ENCODE results near the gene ZNF322.
"Not testable (repeated sequence)": the region's sequence is repeated elsewhere in the genome, so short reads cannot be mapped to it uniquely, and the experiment has no call there.

The ZNF322 gene

GRCh38 chr6:26682435-26683042, 23.0 kb upstream of the ZNF322 start:
- H3K4me1 ChIP-seq (ENCODE audit: control extremely low read depth in 1 of 4, control insufficient read depth in 4 of 4, insufficient read depth in 4 of 4, low read length in 3 of 4); POLR2A ChIA-PET; H3K27ac ChIP-seq (ENCODE audit: insufficient read depth in 1 of 2, low read depth in 1 of 2, low read length in 2 of 2, poor library complexity in 1 of 2, severe bottlenecking in 2 of 2); H3K9me3 ChIP-seq (ENCODE audit: control extremely low read depth in 1 of 5, control insufficient read depth in 4 of 5, insufficient read depth in 2 of 5, low read depth in 1 of 5, low read length in 4 of 5); H3K27me3 ChIP-seq (replicated peaks in 2 of 5; ENCODE audit: control insufficient read depth in 4 of 5, insufficient read depth in 5 of 5, low read length in 4 of 5); H3K36me3 ChIP-seq (ENCODE audit: control insufficient read depth in 4 of 4, insufficient read depth in 4 of 4, low read length in 3 of 4); CTCF ChIA-PET; DNase-seq; H3K4me3 ChIP-seq (ENCODE audit: control insufficient read depth in 1 of 7, extremely low read depth in 1 of 7, insufficient read depth in 4 of 7, low read depth in 2 of 7, low read length in 6 of 7): not testable (repeated sequence)
- no CpG with 5 or more reads among the region's 5 CpGs for WGBS (ENCODE audit: insufficient coverage)

DNA sequence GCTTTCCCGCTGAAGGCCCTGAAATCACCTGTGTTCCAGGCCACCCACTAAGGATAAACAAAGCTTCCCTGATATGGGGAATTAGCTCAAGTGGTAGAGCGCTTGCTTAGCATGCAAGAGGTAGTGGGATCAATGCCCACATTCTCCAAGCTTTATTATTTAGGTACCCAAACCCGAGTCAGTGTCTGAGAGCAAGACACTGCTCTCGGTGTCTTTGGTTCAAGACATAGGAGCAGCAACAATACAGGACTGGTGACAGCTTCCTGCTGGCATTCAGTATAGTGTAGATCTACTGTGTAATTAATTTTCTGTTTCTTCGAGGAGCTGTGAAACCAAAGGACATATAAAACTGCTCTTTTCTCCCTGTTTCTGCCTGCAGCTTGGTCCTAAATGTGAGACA, 13.7 kb upstream of the ZNF322 start:
- CTCF ChIA-PET = not testable (repeated sequence)

DNA sequence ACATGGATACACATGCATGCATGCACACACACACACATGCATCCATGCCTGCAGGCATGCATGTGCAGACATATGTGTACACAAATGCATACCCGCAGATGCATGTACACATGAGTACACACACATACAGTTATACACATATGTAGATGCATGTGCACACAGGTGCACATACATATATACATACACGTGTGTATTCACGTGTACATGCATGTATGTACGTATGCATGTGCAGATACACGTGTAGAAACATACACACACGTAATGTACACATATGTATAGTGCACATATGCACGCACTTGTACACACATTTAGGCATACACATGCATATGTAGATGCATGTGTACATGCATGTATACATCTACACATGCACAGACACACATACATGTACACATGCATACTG, 11.0 kb upstream of the ZNF322 start:
- DNase-seq; CTCF ChIA-PET; H3K9me3 ChIP-seq (ENCODE audit: control extremely low read depth in 1 of 5, control insufficient read depth in 4 of 5, insufficient read depth in 2 of 5, low read depth in 1 of 5, low read length in 4 of 5); H3K27me3 ChIP-seq (replicated peaks in 2 of 5; ENCODE audit: control insufficient read depth in 4 of 5, insufficient read depth in 5 of 5, low read length in 4 of 5); H3K27ac ChIP-seq (ENCODE audit: insufficient read depth in 1 of 2, low read depth in 1 of 2, low read length in 2 of 2, poor library complexity in 1 of 2, severe bottlenecking in 2 of 2); POLR2A ChIA-PET; H3K36me3 ChIP-seq (ENCODE audit: control insufficient read depth in 4 of 4, insufficient read depth in 4 of 4, low read length in 3 of 4); H3K4me3 ChIP-seq (ENCODE audit: control insufficient read depth in 1 of 7, extremely low read depth in 1 of 7, insufficient read depth in 4 of 7, low read depth in 2 of 7, low read length in 6 of 7); H3K4me1 ChIP-seq (ENCODE audit: control extremely low read depth in 1 of 4, control insufficient read depth in 4 of 4, insufficient read depth in 4 of 4, low read length in 3 of 4): not testable (repeated sequence)
- 84% methylated on average over 4 of the region's 7 CpGs for WGBS (ENCODE audit: insufficient coverage)

More for the DNA sequence above, 13.7 kb upstream of the ZNF322 start:
- H3K4me3 ChIP-seq (ENCODE audit: control insufficient read depth in 1 of 7, extremely low read depth in 1 of 7, insufficient read depth in 4 of 7, low read depth in 2 of 7, low read length in 6 of 7); DNase-seq; H3K36me3 ChIP-seq (ENCODE audit: control insufficient read depth in 4 of 4, insufficient read depth in 4 of 4, low read length in 3 of 4); H3K9me3 ChIP-seq (ENCODE audit: control extremely low read depth in 1 of 5, control insufficient read depth in 4 of 5, insufficient read depth in 2 of 5, low read depth in 1 of 5, low read length in 4 of 5); POLR2A ChIA-PET; H3K27ac ChIP-seq (ENCODE audit: insufficient read depth in 1 of 2, low read depth in 1 of 2, low read length in 2 of 2, poor library complexity in 1 of 2, severe bottlenecking in 2 of 2); H3K4me1 ChIP-seq (ENCODE audit: control extremely low read depth in 1 of 4, control insufficient read depth in 4 of 4, insufficient read depth in 4 of 4, low read length in 3 of 4); H3K27me3 ChIP-seq (replicated peaks in 2 of 5; ENCODE audit: control insufficient read depth in 4 of 5, insufficient read depth in 5 of 5, low read length in 4 of 5): not testable (repeated sequence)
- no CpG with 5 or more reads among the region's 5 CpGs for WGBS (ENCODE audit: insufficient coverage)

GRCh38 chr6:26670003-26670402, 10.5 kb upstream of the ZNF322 start:
- H3K4me1 ChIP-seq (ENCODE audit: control extremely low read depth in 1 of 4, control insufficient read depth in 4 of 4, insufficient read depth in 4 of 4, low read length in 3 of 4); H3K9me3 ChIP-seq (ENCODE audit: control extremely low read depth in 1 of 5, control insufficient read depth in 4 of 5, insufficient read depth in 2 of 5, low read depth in 1 of 5, low read length in 4 of 5); H3K27ac ChIP-seq (ENCODE audit: insufficient read depth in 1 of 2, low read depth in 1 of 2, low read length in 2 of 2, poor library complexity in 1 of 2, severe bottlenecking in 2 of 2); CTCF ChIA-PET; H3K36me3 ChIP-seq (ENCODE audit: control insufficient read depth in 4 of 4, insufficient read depth in 4 of 4, low read length in 3 of 4); POLR2A ChIA-PET; DNase-seq; H3K4me3 ChIP-seq (ENCODE audit: control insufficient read depth in 1 of 7, extremely low read depth in 1 of 7, insufficient read depth in 4 of 7, low read depth in 2 of 7, low read length in 6 of 7): not testable (repeated sequence)
- H3K27me3 ChIP-seq (replicated peaks in 2 of 5; ENCODE audit: control insufficient read depth in 4 of 5, insufficient read depth in 5 of 5, low read length in 4 of 5) = peaks cover 0 to 12% (median 7%) of the 10 kb centered on the region in 5 experiments
- 93% methylated on average over 3 of the region's 6 CpGs for WGBS (ENCODE audit: insufficient coverage)

GRCh38 chr6:26660000-26660361, 435 bp upstream of the ZNF322 start:
- ChIA-PET CTCF (interaction anchor here (1.1 kb wide), 1 partner anchor 413 kb away, joined by 3 read pairs; no protein-coding TSS in a partner anchor), POLR2A (no interaction called here)
- peak; percentile 39 to 71 (median 65) for DNase-seq
- Histone ChIP-seq H3K36me3 (ENCODE audit: control insufficient read depth in 4 of 4, insufficient read depth in 4 of 4, low read length in 3 of 4) (peaks cover 2 to 17% (median 4%) of the 10 kb centered on the region in 4 experiments), H3K27ac (ENCODE audit: insufficient read depth in 1 of 2, low read depth in 1 of 2, low read length in 2 of 2, poor library complexity in 1 of 2, severe bottlenecking in 2 of 2) (peak overlapping the region in 1 of 2 experiments; percentile 84), H3K27me3 (replicated peaks in 2 of 5; ENCODE audit: control insufficient read depth in 4 of 5, insufficient read depth in 5 of 5, low read length in 4 of 5) (peaks cover 8 to 36% (median 13%) of the 10 kb centered on the region in 5 experiments), H3K9me3 (ENCODE audit: control extremely low read depth in 1 of 5, control insufficient read depth in 4 of 5, insufficient read depth in 2 of 5, low read depth in 1 of 5, low read length in 4 of 5) (peaks cover 0 to 2% (median 0%) of the 10 kb centered on the region in 5 experiments), H3K4me3 (ENCODE audit: control insufficient read depth in 1 of 7, extremely low read depth in 1 of 7, insufficient read depth in 4 of 7, low read depth in 2 of 7, low read length in 6 of 7) (peak overlapping the region; percentile 56 to 96 (median 84)), H3K4me1 (ENCODE audit: control extremely low read depth in 1 of 4, control insufficient read depth in 4 of 4, insufficient read depth in 4 of 4, low read length in 3 of 4) (peaks cover 0 to 11% (median 8%) of the 10 kb centered on the region in 4 experiments)
- 0% methylated on average over 5 of the region's 5 CpGs for WGBS (ENCODE audit: insufficient coverage)

GRCh38 chr6:26657256-26657655, 2.3 kb downstream of the ZNF322 start:
- DNase-seq = peak; percentile 8 to 75 (median 50)
- WGBS (ENCODE audit: insufficient coverage) = 90% methylated on average over 2 of the region's 4 CpGs
- Histone ChIP-seq H3K36me3 (ENCODE audit: control insufficient read depth in 4 of 4, insufficient read depth in 4 of 4, low read length in 3 of 4) (peaks cover 9 to 31% (median 16%) of the 10 kb centered on the region in 4 experiments), H3K4me3 (ENCODE audit: control insufficient read depth in 1 of 7, extremely low read depth in 1 of 7, insufficient read depth in 4 of 7, low read depth in 2 of 7, low read length in 6 of 7) (no peak overlapping the region), H3K9me3 (ENCODE audit: control extremely low read depth in 1 of 5, control insufficient read depth in 4 of 5, insufficient read depth in 2 of 5, low read depth in 1 of 5, low read length in 4 of 5) (peaks cover 0 to 4% (median 0%) of the 10 kb centered on the region in 5 experiments), H3K4me1 (ENCODE audit: control extremely low read depth in 1 of 4, control insufficient read depth in 4 of 4, insufficient read depth in 4 of 4, low read length in 3 of 4) (peaks cover 0 to 11% (median 8%) of the 10 kb centered on the region in 4 experiments), H3K27ac (ENCODE audit: insufficient read depth in 1 of 2, low read depth in 1 of 2, low read length in 2 of 2, poor library complexity in 1 of 2, severe bottlenecking in 2 of 2) (no peak overlapping the region), H3K27me3 (replicated peaks in 2 of 5; ENCODE audit: control insufficient read depth in 4 of 5, insufficient read depth in 5 of 5, low read length in 4 of 5) (peaks cover under 1 to 15% (median 4%) of the 10 kb centered on the region in 5 experiments)
- POLR2A ChIA-PET = interaction anchor here (0.6 kb wide), 1 partner anchor 611 kb away, joined by 3 read pairs; no protein-coding TSS in a partner anchor
- CTCF ChIA-PET = no interaction called here

DNA sequence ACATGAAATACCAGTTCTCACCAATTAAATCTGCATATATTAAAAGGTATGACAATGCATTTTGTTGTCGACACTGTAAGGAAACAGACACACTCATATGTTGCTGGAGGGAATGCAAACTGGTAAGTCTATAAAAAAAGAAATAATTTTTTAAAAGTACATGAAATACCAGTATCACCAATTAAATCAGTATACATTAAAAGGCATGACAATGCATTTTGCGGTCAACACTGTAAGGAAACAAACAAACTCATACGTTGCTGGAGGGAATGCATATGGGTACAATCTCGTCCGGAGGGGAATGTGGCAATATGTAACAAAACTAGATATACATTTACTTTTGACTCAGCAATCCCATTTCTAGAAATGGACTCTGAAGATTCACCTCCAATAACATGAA, 6.5 kb downstream of the ZNF322 start:
- H3K36me3 ChIP-seq (ENCODE audit: control insufficient read depth in 4 of 4, insufficient read depth in 4 of 4, low read length in 3 of 4) = peaks cover 9 to 36% (median 22%) of the 10 kb centered on the region in 4 experiments
- DNase-seq = no peak

More for the DNA sequence above, 6.5 kb downstream of the ZNF322 start:
- Histone ChIP-seq H3K27ac (ENCODE audit: insufficient read depth in 1 of 2, low read depth in 1 of 2, low read length in 2 of 2, poor library complexity in 1 of 2, severe bottlenecking in 2 of 2) (no peak overlapping the region), H3K4me1 (ENCODE audit: control extremely low read depth in 1 of 4, control insufficient read depth in 4 of 4, insufficient read depth in 4 of 4, low read length in 3 of 4) (no peaks in the 10 kb centered on the region), H3K9me3 (ENCODE audit: control extremely low read depth in 1 of 5, control insufficient read depth in 4 of 5, insufficient read depth in 2 of 5, low read depth in 1 of 5, low read length in 4 of 5) (peaks cover 0 to 22% (median 2%) of the 10 kb centered on the region in 5 experiments), H3K27me3 (replicated peaks in 2 of 5; ENCODE audit: control insufficient read depth in 4 of 5, insufficient read depth in 5 of 5, low read length in 4 of 5) (no peaks in the 10 kb centered on the region), H3K4me3 (ENCODE audit: control insufficient read depth in 1 of 7, extremely low read depth in 1 of 7, insufficient read depth in 4 of 7, low read depth in 2 of 7, low read length in 6 of 7) (no peak overlapping the region)
- ChIA-PET CTCF (no interaction called here), POLR2A (no interaction called here)
- no CpG with 5 or more reads among the region's 5 CpGs for WGBS (ENCODE audit: insufficient coverage)

Measured in common myeloid progenitor, CD34-positive (primary cell).